ENCODE results near the gene EMP2. TPM values are rescaled to one million over a fixed set of nuclear protein-coding genes. Genes with fewer than 3 reads are reported as not detected.

EMP2 gene
- polyA plus RNA-seq, 3 donors = not detected

DNA sequence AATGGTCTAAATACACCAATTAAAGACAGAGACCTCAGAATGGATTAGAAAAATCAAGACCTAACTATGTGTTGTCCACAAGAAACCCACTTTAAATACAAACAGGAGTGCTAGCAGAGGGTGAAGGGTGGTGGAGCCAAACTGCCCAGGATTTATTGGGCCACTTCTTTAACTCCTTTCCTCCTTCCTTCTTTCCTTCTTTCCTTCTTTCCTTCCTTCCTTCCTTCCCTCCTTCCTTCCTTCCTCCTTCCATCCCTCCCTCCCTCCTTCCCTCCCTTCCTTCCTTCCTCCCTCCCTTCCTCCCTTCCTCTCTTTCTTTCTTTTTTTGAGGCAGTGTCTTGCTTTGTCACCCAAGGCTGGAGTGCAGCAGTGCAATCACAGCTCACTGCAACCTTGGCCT lies 34.3 kb upstream of the EMP2 start:
- no peak for DNase-seq
- H3K27ac ChIP-seq (ENCODE audit: low read depth in 1 of 2, low read length in 2 of 2) = no peak overlapping the region
- H3K4me1 Mint-ChIP-seq = peaks cover 21% of the 10 kb centered on the region
- H3K27ac Mint-ChIP-seq = peak overlapping the region in 1 of 7 donors; percentile 14
- H3K27me3 Mint-ChIP-seq (ENCODE audit: low read depth in 3 of 3) = peaks cover 2 to 16% (median 12%) of the 10 kb centered on the region in 3 donors
- peaks cover 17 to 24% of the 10 kb centered on the region in 2 donors for H3K4me1 ChIP-seq (ENCODE audit: control insufficient read depth in 1 of 2, insufficient read depth in 2 of 2, low read length in 2 of 2)
- no peaks in the 10 kb centered on the region for H3K9me3 ChIP-seq (replicated peaks in 1 of 2; ENCODE audit: control insufficient read depth in 1 of 2, insufficient read depth in 1 of 2, low read length in 2 of 2)
- H2AFZ ChIP-seq (ENCODE audit: insufficient read depth, low read depth, low read length, poor library complexity, severe bottlenecking) = no peak overlapping the region
- H4K20me1 ChIP-seq (ENCODE audit: insufficient read depth, low read length) = no peaks in the 10 kb centered on the region
- H3K9me3 Mint-ChIP-seq = no peaks in the 10 kb centered on the region
- no peak overlapping the region for H3K4me3 Mint-ChIP-seq
- intact Hi-C loops (cut with micrococcal nuclease) = no loop called here
- no peaks in the 10 kb centered on the region for H3K79me2 ChIP-seq (ENCODE audit: insufficient read depth, low read length)
- H3K4me2 ChIP-seq (replicated peaks; ENCODE audit: extremely low read depth, low read length, poor library complexity, severe bottlenecking) = no peak overlapping the region
- H3K27me3 ChIP-seq (ENCODE audit: control insufficient read depth in 2 of 2, insufficient read depth in 2 of 2, low read length in 2 of 2) = peaks cover 0 to 2% of the 10 kb centered on the region in 2 donors
- H3K4me3 ChIP-seq (replicated peaks in 1 of 3; ENCODE audit: low read depth in 2 of 3, low read length in 3 of 3) = no peak overlapping the region
- no peaks in the 10 kb centered on the region for H3K36me3 Mint-ChIP-seq
- H3K36me3 ChIP-seq (replicated peaks in 1 of 2; ENCODE audit: control insufficient read depth in 1 of 2, insufficient read depth in 2 of 2, low read length in 2 of 2) = no peaks in the 10 kb centered on the region
- H3K9ac ChIP-seq (ENCODE audit: insufficient read depth, low read length, poor library complexity, severe bottlenecking) = no peak overlapping the region
- TF ChIP-seq, protein P1, sequence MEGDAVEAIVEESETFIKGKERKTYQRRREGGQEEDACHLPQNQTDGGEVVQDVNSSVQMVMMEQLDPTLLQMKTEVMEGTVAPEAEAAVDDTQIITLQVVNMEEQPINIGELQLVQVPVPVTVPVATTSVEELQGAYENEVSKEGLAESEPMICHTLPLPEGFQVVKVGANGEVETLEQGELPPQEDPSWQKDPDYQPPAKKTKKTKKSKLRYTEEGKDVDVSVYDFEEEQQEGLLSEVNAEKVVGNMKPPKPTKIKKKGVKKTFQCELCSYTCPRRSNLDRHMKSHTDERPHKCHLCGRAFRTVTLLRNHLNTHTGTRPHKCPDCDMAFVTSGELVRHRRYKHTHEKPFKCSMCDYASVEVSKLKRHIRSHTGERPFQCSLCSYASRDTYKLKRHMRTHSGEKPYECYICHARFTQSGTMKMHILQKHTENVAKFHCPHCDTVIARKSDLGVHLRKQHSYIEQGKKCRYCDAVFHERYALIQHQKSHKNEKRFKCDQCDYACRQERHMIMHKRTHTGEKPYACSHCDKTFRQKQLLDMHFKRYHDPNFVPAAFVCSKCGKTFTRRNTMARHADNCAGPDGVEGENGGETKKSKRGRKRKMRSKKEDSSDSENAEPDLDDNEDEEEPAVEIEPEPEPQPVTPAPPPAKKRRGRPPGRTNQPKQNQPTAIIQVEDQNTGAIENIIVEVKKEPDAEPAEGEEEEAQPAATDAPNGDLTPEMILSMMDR (IDR thresholded peaks at IDR 0.05) = no peak

DNA sequence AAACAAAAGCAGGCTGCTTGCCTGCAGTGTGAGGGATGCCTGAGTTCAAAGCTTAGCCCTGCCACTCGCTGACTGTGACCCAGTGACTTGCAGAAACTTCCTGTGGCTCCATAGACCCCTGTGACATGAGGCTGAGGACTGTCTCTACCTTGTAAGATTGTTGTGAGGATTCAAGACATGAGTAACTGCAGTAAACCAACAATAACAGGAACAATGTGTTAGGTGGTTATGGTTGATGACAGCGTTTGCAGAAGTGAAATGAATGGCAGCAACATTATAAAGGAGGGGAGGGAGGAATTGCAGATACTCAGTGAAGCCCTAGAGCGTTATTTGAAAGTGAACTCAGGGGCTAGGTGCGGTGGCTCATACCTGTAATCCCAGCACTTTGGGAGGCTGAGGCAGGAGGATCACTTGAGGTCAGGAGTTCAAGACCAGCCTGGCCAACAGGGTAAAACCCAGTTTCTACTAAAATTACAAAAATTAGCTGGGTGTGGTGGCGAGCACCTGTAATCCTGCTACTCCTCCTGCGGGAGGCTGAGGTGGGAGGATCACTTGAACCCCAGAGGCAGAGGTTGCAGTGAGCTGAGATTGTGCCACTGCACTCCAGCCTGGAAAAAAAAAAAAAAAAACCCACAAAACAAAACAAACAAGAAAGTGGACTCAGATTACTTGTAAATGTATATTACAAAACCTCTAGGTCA lies 33.5 kb upstream of the EMP2 start:
- peaks cover 14% of the 10 kb centered on the region for H3K4me1 Mint-ChIP-seq
- WGBS (ENCODE audit: insufficient coverage) = 22% methylated on average over 4 of the region's 6 CpGs
- Histone ChIP-seq H3K9me3 (replicated peaks in 1 of 2; ENCODE audit: control insufficient read depth in 1 of 2, insufficient read depth in 1 of 2, low read length in 2 of 2) (no peaks in the 10 kb centered on the region), H3K27me3 (ENCODE audit: control insufficient read depth in 2 of 2, insufficient read depth in 2 of 2, low read length in 2 of 2) (peaks cover 0 to 2% of the 10 kb centered on the region in 2 donors), H3K4me2 (replicated peaks; ENCODE audit: extremely low read depth, low read length, poor library complexity, severe bottlenecking) (no peak overlapping the region), H3K79me2 (ENCODE audit: insufficient read depth, low read length) (no peaks in the 10 kb centered on the region), H2AFZ (ENCODE audit: insufficient read depth, low read depth, low read length, poor library complexity, severe bottlenecking) (no peak overlapping the region), H4K20me1 (ENCODE audit: insufficient read depth, low read length) (no peaks in the 10 kb centered on the region), H3K4me1 (ENCODE audit: control insufficient read depth in 1 of 2, insufficient read depth in 2 of 2, low read length in 2 of 2) (peaks cover 17 to 18% of the 10 kb centered on the region in 2 donors), H3K4me3 (replicated peaks in 1 of 3; ENCODE audit: low read depth in 2 of 3, low read length in 3 of 3) (no peak overlapping the region), H3K9ac (ENCODE audit: insufficient read depth, low read length, poor library complexity, severe bottlenecking) (no peak overlapping the region), H3K36me3 (replicated peaks in 1 of 2; ENCODE audit: control insufficient read depth in 1 of 2, insufficient read depth in 2 of 2, low read length in 2 of 2) (no peaks in the 10 kb centered on the region), H3K27ac (ENCODE audit: low read depth in 1 of 2, low read length in 2 of 2) (no peak overlapping the region)
- H3K27me3 Mint-ChIP-seq (ENCODE audit: low read depth in 3 of 3) = peaks cover 2 to 12% (median 7%) of the 10 kb centered on the region in 3 donors
- DNase-seq = peak; percentile 66 to 79 (median 73)
- no peaks in the 10 kb centered on the region for H3K9me3 Mint-ChIP-seq
- H3K36me3 Mint-ChIP-seq = no peaks in the 10 kb centered on the region
- peak overlapping the region in 3 of 7 donors; percentile 6 to 62 (median 13) for H3K27ac Mint-ChIP-seq
- H3K4me3 Mint-ChIP-seq = no peak overlapping the region
- TF ChIP-seq, protein P1 (IDR thresholded peaks at IDR 0.05) = no peak
- intact Hi-C loops (cut with micrococcal nuclease) = no loop called here
